ENCODE data around the gene MAGI1. TPM values are rescaled to one million over a fixed set of nuclear protein-coding genes. Genes with fewer than 3 reads are reported as not detected.

The MAGI1 gene
- total RNA-seq, 1 donor = 13.0 TPM

- no peak for TF ChIP-seq CTCF (IDR thresholded peaks at IDR 0.05; ENCODE audit: insufficient read depth, low read length)
- no peak overlapping the region for H3K4me3 ChIP-seq (ENCODE audit: low read depth, low read length)
- peak; percentile 79 for DNase-seq (ENCODE audit: low read depth)
These were observed 369.4 kb downstream of the MAGI1 start for GRCh38 chr3:65669163-65669875.

DNA sequence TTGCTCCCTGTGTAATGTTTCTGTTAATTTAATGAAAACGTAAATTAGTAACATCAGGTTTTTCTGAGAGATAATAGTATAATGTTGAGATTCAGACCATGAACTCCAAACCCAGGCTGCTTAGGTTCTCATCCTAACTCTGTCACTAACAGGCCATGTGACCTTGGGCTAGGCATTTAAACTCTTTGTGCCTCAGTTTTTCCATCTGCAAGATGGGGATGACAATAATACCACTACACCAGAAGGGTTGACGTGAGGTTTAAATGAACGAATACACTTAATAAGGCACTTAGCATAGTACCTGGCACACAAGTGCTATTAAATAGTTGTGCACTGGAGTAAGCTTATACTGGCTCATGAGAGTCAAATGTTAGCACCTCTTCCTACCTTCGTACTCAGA is 370.8 kb downstream of the MAGI1 start:
- DNase-seq (ENCODE audit: low read depth) = no peak
- no peak for TF ChIP-seq CTCF (IDR thresholded peaks at IDR 0.05; ENCODE audit: insufficient read depth, low read length)
- no peak overlapping the region for H3K4me3 ChIP-seq (ENCODE audit: low read depth, low read length)

DNA sequence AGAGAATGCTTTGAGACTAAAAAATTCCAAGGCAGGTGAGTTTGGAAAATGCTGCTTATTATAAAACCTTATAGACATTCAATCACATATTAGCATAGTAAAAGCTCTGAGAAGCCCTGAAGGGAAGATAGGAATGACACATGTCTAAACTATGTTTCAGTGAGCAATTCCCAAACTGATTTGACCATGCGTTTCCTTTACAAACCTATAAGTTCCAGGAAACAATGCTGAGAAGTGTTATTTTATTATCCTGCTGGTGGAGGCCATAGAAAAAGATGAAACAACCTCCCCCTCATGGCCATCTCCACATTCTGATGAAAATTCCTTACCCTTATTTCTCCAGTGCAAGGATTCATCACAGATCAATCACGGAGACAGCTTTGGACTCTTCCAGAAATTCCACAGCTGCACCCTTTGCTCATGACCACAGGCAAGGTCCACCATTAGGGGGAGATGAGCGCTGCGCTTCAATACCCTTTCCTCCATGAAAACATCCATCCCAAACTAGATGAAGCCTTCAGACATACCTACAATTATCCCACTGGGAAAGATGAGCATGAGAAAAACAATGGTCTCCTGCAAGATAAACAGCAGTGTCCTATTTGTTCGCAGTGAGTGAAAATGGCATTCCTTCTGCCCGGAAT is 372.1 kb downstream of the MAGI1 start:
- H3K4me3 ChIP-seq (ENCODE audit: low read depth, low read length) = no peak overlapping the region
- TF ChIP-seq CTCF (IDR thresholded peaks at IDR 0.05; ENCODE audit: insufficient read depth, low read length) = no peak
- DNase-seq (ENCODE audit: low read depth) = no peak

DNA sequence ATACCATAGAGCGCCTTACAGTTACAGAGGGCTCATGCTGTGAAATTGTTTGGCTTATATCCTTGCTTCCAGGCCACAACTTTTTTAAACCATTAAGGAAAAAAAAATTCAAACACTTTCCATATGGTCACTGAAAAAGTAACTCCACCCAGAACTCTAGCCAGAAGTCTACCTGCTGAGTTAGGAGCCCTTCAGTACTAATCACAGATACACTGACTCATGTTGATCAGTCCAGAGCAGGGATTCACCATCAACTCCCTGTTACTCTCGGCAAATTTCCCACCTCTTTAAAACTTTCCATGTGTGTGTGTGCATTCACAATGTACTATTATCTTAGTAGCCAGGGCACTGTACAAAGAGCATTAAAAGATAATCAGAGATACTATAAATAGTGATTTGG is 372.8 kb downstream of the MAGI1 start:
- DNase-seq (ENCODE audit: low read depth) = no peak
- H3K4me3 ChIP-seq (ENCODE audit: low read depth, low read length) = no peak overlapping the region
- TF ChIP-seq CTCF (IDR thresholded peaks at IDR 0.05; ENCODE audit: insufficient read depth, low read length) = no peak

DNA sequence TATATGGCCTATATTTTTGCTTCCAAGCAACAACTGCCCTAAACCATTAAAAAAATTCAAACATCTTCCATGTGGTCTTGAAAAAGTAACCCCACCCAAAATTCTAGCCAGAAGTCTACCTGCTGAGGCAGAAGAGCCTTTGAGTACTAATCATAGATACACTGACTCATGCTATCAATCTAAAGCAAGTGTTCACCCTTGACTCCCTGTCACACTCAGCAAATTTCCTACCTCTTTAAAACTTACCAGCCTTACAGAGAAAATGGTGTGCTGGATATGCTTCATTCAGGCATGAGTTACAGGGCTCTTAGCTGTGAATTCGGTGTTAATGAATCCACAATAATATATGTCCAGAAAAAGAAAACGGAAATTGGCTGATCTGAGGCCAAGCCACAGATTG is 373.8 kb downstream of the MAGI1 start:
- no peak for TF ChIP-seq CTCF (IDR thresholded peaks at IDR 0.05; ENCODE audit: insufficient read depth, low read length)
- DNase-seq (ENCODE audit: low read depth) = no peak
- no peak overlapping the region for H3K4me3 ChIP-seq (ENCODE audit: low read depth, low read length)

- TF ChIP-seq CTCF (IDR thresholded peaks at IDR 0.05; ENCODE audit: insufficient read depth, low read length) = no peak
- H3K4me3 ChIP-seq (ENCODE audit: low read depth, low read length) = no peak overlapping the region
- no peak for DNase-seq (ENCODE audit: low read depth)
These were observed 374.3 kb downstream of the MAGI1 start for GRCh38 chr3:65664446-65664845.
